GM20000 (cell line): ENCODE measurements around the gene POTEF.
"Not testable (repeated sequence)": the region's sequence is repeated elsewhere in the genome, so short reads cannot be mapped to it uniquely, and the experiment has no call there.

Experiments
- DNase-seq: peaks from one replicate; pipeline ENCODE4 v3.0.0; 2012; ENCODE audit warnings: low spot score
- TF ChIP-seq, protein P1 (sequence below): IDR thresholded peaks from 2 replicates; pipeline ENCODE4 v1.5.1; 2012; ENCODE audit warnings: mild to moderate bottlenecking, control low read depth; ENCODE audit errors: extremely low read depth, missing control alignments

POTEF gene

DNA sequence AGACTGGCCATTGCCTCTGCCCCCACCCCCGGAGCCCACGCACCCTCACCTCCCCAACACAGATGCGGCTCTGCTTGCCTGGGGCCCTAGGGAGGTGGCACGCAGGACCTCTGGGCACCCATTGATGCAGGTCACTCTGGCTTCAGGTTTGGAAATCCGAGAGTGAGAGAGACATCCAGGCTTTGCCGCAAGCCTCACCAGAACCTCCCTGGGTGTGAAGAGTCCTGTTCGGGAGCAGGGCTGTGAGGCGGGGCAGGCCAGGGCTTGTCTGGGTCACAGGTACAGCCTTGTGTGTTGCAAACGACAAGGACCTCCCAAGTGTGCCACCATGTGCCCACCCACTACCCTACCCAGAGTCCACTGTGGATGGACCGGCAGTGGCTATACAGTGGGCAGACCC is 7.5 kb upstream of the POTEF start:
- not testable (repeated sequence) for DNase-seq

DNA sequence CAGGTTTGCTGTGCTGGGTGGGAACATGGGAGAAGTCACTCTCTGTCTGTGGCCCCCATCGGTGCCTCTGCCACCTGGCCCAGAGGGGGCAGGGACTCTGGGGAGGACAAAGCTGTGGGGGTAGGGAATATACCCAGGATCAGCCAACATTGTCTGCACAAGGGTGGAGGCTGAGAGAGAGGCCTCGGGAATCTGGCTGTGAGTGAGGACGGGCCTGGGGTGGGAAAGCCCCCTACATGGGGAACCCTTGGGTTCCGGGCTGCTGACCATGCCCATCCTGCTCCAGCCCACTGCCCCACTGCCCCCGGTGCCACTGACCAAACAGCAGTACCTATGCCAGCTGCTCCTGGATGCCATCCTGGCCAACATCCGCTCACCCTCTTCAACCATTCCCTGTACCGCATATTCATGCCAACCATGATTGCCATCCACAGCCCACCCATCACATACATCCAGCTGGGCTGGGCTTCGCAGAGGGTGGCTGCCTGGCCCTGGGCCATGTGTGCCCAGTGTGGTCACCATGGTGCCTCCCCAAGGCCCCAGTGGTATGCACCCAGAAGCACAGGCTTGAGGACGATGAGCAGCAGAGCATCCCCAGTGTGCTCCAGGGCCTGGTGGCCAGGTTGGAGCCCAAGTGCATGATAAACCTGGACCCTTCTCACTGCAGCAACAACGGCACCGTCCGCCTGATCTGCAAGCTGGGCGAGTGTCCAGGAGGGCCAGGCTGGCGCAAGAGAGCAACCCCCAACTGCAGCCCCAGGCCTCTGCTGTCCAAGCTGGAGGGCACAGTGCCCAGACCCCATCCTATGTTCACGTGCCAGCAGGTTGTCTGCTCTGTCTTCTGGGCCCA is 6.9 kb upstream of the POTEF start:
- TF ChIP-seq, protein P1, sequence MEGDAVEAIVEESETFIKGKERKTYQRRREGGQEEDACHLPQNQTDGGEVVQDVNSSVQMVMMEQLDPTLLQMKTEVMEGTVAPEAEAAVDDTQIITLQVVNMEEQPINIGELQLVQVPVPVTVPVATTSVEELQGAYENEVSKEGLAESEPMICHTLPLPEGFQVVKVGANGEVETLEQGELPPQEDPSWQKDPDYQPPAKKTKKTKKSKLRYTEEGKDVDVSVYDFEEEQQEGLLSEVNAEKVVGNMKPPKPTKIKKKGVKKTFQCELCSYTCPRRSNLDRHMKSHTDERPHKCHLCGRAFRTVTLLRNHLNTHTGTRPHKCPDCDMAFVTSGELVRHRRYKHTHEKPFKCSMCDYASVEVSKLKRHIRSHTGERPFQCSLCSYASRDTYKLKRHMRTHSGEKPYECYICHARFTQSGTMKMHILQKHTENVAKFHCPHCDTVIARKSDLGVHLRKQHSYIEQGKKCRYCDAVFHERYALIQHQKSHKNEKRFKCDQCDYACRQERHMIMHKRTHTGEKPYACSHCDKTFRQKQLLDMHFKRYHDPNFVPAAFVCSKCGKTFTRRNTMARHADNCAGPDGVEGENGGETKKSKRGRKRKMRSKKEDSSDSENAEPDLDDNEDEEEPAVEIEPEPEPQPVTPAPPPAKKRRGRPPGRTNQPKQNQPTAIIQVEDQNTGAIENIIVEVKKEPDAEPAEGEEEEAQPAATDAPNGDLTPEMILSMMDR: no peak
- no peak for DNase-seq

DNA sequence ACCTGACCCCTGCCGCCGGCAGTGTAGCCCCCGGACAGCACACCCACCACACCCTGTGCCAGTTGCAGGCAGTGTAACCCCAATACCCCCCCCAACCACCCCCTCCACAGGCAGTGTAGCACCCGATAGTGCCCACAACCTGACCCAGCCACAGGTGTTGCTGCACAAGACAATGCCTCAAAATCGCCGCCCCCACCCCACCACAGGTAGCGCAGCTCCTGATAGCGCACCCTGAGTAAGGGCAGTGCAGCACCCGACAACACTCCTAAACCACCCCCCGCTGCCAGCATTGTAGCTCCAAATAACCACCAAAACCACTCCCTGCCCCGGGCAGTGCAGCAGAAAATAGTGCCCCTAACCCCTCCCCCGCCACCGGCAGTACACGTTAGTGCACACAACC is 558 bp downstream of the POTEF start:
- not testable (repeated sequence) for DNase-seq

DNA sequence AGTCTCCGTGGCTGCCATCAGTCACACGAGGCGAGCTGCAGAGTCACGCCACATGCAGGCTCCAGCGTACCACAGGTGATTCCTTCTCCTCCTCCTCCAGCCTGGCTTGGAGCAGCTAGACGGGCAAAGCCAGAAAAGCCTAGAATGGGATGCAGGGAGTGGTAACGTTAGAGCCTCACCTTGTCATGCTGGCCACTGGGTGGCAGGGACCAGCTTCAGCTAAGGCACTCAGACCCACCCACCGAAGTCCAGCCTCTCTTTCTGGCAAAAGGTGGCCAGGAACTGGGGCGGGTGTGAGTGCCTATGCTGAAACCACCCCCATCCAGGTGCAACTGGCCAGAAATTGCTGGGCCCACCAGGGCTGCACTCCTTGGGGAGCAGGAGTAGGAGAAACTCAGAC is 1.3 kb downstream of the POTEF start:
- not testable (repeated sequence) for DNase-seq

DNA sequence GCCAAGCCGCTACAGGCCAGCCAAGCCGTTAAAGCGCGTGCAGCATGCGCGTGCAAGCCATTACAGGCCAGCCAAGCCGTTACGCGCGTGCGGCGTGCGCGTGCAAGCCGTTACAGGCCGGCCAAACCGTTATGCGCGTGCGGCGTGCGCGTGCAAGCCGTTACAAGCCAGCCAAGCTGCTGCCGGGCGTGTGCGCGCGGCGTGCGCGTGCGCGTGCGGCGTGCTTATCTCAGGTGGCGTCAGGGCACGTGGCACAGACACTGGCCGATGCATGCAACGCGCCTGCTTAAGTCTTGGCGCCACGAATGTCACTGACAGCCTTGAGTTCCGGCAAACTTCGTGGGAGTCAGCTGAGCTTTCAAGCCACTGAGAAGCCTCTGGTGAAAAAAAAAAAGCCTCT is 8.1 kb downstream of the POTEF start:
- DNase-seq: not testable (repeated sequence)

DNA sequence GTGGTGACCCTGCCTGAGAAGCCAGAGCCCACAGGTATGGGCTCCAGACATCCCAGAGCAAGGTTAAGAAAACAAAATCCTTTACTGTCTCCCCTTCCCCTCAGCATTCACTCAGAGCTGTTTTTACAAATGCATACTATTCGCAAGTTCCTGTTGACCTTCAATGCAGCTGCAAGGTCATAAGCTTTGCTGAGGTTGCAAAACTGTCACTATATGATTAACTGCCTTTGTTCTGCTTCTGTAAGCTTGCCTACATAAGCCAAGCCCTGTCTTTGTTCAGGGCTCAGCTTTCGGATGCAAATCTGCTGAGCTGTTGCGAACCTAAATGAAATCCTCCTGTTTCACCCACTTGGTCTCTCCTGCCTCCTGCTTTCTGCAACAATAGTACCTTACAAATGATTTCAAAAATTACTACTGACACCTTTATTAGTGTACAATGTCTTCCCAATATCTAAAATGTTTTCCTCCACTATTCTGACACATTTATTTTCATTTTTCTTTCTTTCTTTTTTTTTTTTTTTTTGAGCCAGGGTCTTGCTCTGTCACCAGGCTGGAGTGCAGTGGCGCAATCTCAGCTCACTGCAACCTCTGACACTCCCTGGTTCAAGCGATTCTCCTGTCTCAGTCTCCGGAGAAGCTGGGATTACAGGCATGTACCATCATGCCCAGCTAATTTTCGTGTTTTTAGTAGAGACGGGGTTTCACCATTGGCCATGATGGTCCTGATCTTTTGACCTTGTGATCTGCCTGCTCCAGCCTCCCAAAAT is 26.2 kb downstream of the POTEF start:
- not testable (repeated sequence) for DNase-seq

DNA sequence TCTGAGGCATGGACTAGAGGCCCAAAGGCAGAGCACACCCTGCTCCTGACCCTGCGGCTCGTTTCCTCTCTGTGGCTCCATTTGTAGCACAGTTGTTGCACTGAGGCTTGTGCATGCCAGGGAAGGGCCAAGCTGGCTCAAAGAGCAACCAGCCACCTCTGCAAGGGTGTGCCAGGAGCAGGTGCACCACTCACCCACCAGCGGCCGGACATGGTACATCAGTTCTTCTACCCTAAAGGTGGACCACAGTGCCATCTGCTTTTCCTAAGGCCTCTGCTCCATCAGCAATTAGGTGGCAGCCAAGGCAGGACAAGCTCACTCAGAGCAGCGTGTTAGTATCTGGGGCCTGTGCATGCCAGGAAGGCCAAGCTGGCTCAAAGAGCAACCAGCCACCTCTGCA is 66.4 kb downstream of the POTEF start:
- not testable (repeated sequence) for DNase-seq

DNA sequence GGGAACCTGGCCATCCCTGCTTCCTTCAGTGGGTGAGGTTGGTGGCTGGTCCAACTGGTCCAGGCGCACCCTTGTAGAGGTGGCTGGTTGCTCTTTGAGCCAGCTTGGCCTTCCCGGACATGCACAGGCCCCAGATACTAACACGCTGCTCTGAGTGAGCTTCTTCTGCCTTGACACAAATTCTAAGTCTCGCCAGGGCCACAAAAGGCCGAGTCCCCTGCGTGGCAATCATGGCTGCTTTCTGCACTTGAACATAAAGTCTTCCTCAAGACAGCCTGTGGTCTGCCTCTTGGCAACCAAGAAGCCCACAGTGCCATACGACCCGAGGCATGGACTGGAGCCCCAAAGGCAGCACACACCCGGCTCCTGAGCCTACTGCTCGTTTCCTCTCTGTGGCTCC is 69.0 kb downstream of the POTEF start:
- DNase-seq: not testable (repeated sequence)

DNA sequence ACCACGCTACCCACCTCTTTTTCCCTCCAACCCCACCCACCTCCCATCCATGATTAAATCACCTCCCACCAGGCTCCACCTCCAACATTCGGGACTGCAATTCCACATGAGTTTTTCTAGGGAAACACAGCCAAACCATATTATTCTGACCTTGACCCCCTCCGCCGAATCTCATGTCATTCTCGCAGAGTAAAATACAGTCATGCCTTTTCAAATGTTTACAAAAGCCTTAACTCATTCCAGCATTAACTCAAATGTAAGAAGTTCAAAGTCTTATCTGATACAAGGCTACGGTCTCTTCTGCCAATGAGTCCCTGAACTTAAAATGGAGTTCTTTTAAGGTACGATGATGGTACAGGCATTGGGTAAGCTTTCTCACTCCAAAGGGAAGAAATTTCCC is 72.7 kb downstream of the POTEF start:
- DNase-seq: not testable (repeated sequence)

DNA sequence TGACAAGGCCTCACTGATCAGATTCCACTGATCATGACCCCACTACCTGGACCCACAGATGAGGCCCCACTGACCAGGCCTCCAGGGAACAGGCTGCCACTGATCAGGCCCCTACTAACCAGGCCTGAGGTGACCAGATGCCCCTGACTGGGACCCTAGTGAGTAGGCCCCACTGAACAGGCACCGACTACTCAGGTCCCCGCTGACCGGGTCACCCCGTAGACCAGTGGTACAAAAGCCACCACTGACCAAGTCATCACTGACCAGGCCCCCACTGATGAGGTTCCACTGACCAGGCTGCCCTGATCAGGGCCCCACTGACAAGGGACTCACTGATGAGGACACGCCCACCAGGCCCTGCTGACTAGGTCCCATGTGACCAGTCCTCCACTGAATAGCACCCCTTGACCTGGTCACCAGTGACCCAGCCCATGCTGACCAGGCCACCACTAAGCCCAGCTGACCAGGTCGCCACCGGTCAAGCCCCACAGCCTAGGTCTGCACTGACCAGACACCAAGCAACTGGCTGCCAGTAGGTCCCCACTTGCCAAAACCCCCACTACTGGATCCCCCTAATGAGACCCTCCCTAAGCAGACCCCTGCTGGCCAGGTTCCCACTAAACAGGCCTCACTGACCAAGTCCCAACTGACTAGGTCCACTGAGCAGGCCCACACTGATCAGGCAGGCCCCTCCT is 75.7 kb downstream of the POTEF start:
- not testable (repeated sequence) for DNase-seq

DNA sequence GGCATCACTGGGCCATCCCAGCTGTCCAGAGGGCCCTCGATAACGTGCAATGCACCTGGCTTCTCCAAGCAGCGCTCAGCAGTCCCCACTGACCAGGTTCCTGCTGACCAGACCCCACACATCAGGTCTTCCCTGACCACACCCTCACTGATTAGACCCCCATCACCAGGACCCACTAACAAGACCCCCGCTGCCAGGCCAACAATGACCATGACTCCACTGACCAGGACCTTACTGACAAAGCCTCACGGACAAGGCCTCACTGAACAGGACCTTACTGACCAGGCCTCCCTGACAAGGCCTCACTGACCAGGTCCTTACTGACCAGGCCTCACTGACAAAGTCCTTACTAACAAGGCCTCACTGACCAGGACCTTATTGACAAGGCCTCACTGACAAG is 76.6 kb downstream of the POTEF start:
- DNase-seq: not testable (repeated sequence)

DNA sequence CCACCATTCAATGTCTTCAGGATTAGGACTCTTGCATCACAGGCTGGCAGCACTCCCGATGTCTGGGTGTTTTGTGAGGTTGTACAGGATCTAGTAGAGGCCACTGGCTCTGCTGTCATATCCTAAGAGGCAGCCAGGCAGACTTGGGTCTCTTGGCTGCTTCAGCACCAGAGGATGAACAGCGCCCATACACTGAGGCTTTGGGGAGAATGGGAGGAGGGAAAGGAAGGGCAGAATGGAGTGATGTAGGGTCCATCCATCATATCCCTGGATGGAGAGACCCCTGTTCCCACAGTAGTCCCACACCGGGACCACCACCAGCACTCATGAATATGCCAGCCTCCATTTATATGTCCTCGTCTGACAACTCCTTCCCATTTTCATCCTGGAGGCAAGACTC is 80.6 kb downstream of the POTEF start:
- DNase-seq: not testable (repeated sequence)

DNA sequence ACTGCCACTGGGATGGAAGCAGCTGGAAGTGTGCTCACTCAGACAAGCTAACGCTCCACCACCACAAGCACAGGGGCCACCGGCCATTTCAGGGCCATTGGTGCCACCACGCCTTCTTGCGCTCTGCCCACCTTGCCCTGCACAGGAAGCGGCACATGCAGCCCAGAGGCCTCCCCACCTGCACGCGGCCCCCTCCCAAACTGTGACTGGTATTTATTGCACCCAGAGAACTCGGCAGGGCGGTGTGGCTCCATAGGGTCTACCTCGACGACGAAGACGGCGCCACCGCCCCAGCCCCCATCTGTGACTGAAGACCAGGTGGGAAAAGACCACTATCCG is 90.8 kb downstream of the POTEF start:
- DNase-seq: not testable (repeated sequence)

DNA sequence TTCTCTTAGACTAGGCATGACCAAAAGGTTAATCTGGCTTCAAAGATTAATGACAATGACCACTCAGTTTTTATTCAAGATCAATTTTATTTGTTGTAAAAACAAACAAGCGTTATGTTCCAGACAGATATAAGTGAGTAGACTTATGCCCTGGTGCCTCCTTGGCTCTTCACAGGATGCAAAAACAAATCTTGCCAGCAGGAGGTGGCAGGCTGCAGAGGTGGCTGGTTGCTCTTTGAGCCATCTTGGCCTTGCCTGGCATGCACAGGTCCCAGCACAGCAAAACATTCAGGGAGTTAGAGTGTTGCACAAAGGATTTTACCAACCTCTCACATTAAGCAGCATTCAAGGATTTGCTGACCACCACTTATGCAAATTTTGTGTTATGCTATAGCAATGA is 103.1 kb downstream of the POTEF start:
- DNase-seq: not testable (repeated sequence)
